WTC11 (cell line): ENCODE results near the gene NOL4L.

Source experiments
- CTCF ChIP-seq: fragments of 200-600 bp; IDR thresholded peaks from 2 replicates; pipeline ENCODE4 v1.8.0; 2022; ENCODE audit warnings: antibody characterized with exemption
- ESRRA ChIP-seq: sonication (generic); formaldehyde crosslinking; IDR thresholded peaks from 2 replicates; pipeline ENCODE4 v1.8.1; 2022; ENCODE audit warnings: mild to moderate bottlenecking, missing genetic modification reagents, borderline replicate concordance
- JUN ChIP-seq: sonication (generic); formaldehyde crosslinking; IDR thresholded peaks from 2 replicates; pipeline ENCODE4 v1.8.0; 2023; ENCODE audit warnings: mild to moderate bottlenecking, missing genetic modification reagents

DNA sequence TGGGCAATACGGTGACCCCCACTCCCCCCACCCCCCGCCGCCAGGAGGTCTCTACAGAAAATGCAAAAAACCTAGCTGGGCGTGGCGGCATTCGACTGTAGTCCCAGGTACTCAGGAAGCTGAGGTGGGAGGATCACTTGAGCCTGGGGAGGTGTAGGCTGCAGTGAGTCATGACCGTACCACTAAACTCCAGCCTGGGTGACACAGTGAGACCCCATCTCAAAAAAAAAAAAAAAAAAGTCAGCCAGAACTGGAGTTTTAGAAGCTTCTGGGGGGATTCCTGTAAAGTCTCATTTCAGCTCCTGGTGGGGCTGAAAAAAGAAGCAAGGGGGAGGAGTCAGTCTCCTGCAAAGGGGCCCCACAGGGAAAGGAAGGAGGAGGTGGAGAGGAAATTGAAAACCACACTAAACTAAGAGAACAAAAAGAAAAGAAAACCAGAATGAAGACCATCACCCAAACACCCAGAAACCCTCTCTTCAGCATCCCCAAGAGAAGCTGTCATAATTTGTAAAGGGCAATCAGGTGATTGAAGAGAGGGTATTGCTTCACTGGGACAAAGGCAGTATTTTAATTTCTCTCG, 50.4 kb downstream of the NOL4L start:
- TF ChIP-seq CTCF (no peak), ESRRA (CRISPR knock-in tag) (no peak), JUN (CRISPR knock-in tag) (no peak)
